T-cell (primary cell): ENCODE results near the gene VAV2. TPM values are rescaled to one million over a fixed set of nuclear protein-coding genes. Genes with fewer than 3 reads are reported as not detected.

Experiments used
- ATAC-seq, 4 experiments: fragments of 200-7000 bp in 3 of 4; fragments of 150-1000 bp in 1 of 4; cut with Tn5 transposase; replicated peaks in 1 of 4; 1 replicate in 3 of 4; 2 replicates in 1 of 4; pipeline ENCODE4 v1.10.0; 2021; ENCODE audit warnings: moderate library complexity in 3 of 4, mild to moderate bottlenecking in 2 of 4, moderate number of reproducible peaks in 1 of 4
- CTCF ChIA-PET, 2 donors: fragments of 300-600 bp; sonication (Branson Sonifier 250); formaldehyde crosslinking; loops; one replicate each; lab custom pipeline; 2022; ENCODE audit warnings: antibody characterized with exemption in 2 of 2; lab: Charles Lee
- POLR2A ChIA-PET, 2 donors: fragments of 300-600 bp; sonication (Branson Sonifier 250); formaldehyde crosslinking; loops; one replicate each; lab custom pipeline; 2022; ENCODE audit warnings: antibody characterized with exemption in 2 of 2; lab: Charles Lee
- DNase-seq, 35 experiments: peaks; one replicate each; pipeline versions ENCODE4 v3.0.0 to v3.0.0-alpha.2; 2013 to 2023
- H3K27ac ChIP-seq: one replicate; pipeline ENCODE4 v1.5.1; 2013; ENCODE audit warnings: low read length
- H3K27me3 ChIP-seq, 2 experiments: replicated peaks in 1 of 2; 1 replicate in 1 of 2; 2 replicates in 1 of 2; pipeline versions ENCODE4 v1.6.1 to v1.7.0; 2013; ENCODE audit warnings: low read length in 1 of 2, mixed read lengths in 1 of 2; ENCODE audit not compliant: control insufficient read depth in 2 of 2, insufficient read depth in 2 of 2; ENCODE audit errors: extremely low read depth in 1 of 2
- H3K36me3 ChIP-seq, 2 donors: 1 replicate in 1 of 2; 2 replicates in 1 of 2; pipeline versions ENCODE4 v1.6.1 to v1.7.0; 2013; ENCODE audit warnings: low read length in 1 of 2; ENCODE audit not compliant: control insufficient read depth in 2 of 2, insufficient read depth in 1 of 2; ENCODE audit errors: extremely low read depth in 1 of 2
- H3K4me1 ChIP-seq, 2 experiments: 1 replicate in 1 of 2; 2 replicates in 1 of 2; pipeline versions ENCODE4 v1.6.1 to v1.7.0; 2013; ENCODE audit warnings: low read length in 2 of 2, mixed read lengths in 1 of 2; ENCODE audit not compliant: insufficient read depth in 2 of 2, control insufficient read depth in 1 of 2; ENCODE audit errors: extremely low read depth in 1 of 2
- H3K4me3 ChIP-seq, 2 donors: 1 replicate in 1 of 2; 2 replicates in 1 of 2; pipeline versions ENCODE4 v1.5.1 to v1.7.0; 2013; ENCODE audit warnings: mild to moderate bottlenecking in 2 of 2, low read length in 1 of 2, moderate library complexity in 1 of 2; ENCODE audit not compliant: control insufficient read depth in 1 of 2; ENCODE audit errors: extremely low read depth in 1 of 2
- H3K9me3 ChIP-seq: 2 replicates; pipeline ENCODE4 v1.7.0; 2013
- H3K27ac Mint-ChIP-seq, 2 donors: one replicate each; pipeline ENCODE4 v1.8.0; 2020 to 2021; ENCODE audit warnings: mild to moderate bottlenecking in 2 of 2, mixed read lengths in 2 of 2
- H3K27me3 Mint-ChIP-seq, 2 donors: one replicate each; pipeline ENCODE4 v1.8.0; 2021 to 2022; ENCODE audit warnings: mixed read lengths in 2 of 2
- H3K36me3 Mint-ChIP-seq: one replicate; pipeline ENCODE4 v1.8.0; 2021; ENCODE audit warnings: mixed read lengths
- H3K4me1 Mint-ChIP-seq, 3 donors: one replicate each; pipeline ENCODE4 v1.8.0; 2020 to 2022; ENCODE audit warnings: mixed read lengths in 3 of 3, mild to moderate bottlenecking in 1 of 3
- H3K4me3 Mint-ChIP-seq, 3 donors: one replicate each; pipeline ENCODE4 v1.8.0; 2020 to 2022; ENCODE audit warnings: mild to moderate bottlenecking in 3 of 3, mixed read lengths in 3 of 3, moderate library complexity in 3 of 3
- H3K9me3 Mint-ChIP-seq, 3 donors: one replicate each; pipeline ENCODE4 v1.8.0; 2020 to 2022; ENCODE audit warnings: mixed read lengths in 3 of 3
- WGBS: methylation state at CpG from one replicate; pipeline ENCODE4 v1.1.5; 2013; ENCODE audit warnings: missing lambda C conversion rate; ENCODE audit not compliant: insufficient coverage; 5-methylcytosine and 5-hydroxymethylcytosine counted together
- total RNA-seq, 35 experiments: library from RNA in 6 of 35; stranded (reverse) in 6 of 35; fragments of 120-200 nt in 1 of 35; gene quantifications; one replicate each; pipeline versions ENCODE4 v1.2.1 to v1.2.4 and lab custom pipeline; 2013 to 2026

VAV2 gene
- total RNA-seq, 5 donors from 2014 or later (not counting 1 experiment from before 2014, with no cell fraction given) = 1.2 to 7.5 (median 4.9) TPM

GRCh38 chr9:133807037-133807436 is 185.1 kb downstream of the VAV2 start:
- H3K36me3 ChIP-seq = no peaks in the 10 kb centered on the region
- POLR2A ChIA-PET = no interaction called here
- CTCF ChIA-PET = no interaction called here

GRCh38 chr9:133806623-133807010 is 185.5 kb downstream of the VAV2 start:
- Mint-ChIP-seq H3K27me3 (no peaks in the 10 kb centered on the region), H3K4me1 (no peaks in the 10 kb centered on the region)

More at GRCh38 chr9:133807037-133807436, 185.1 kb downstream of the VAV2 start:
- no peaks in the 10 kb centered on the region for H3K27me3 Mint-ChIP-seq
- ATAC-seq (no peak), DNase-seq (no peak)
- no peaks in the 10 kb centered on the region for H3K36me3 Mint-ChIP-seq
- no peaks in the 10 kb centered on the region for H3K4me1 Mint-ChIP-seq
- 96% methylated on average over 12 of the region's 14 CpGs for WGBS
- no peaks in the 10 kb centered on the region for H3K9me3 ChIP-seq
- H3K27ac ChIP-seq = no peak overlapping the region
- H3K4me1 ChIP-seq = no peaks in the 10 kb centered on the region
- no peak overlapping the region for H3K4me3 Mint-ChIP-seq
- H3K27ac Mint-ChIP-seq = no peak overlapping the region
- H3K9me3 Mint-ChIP-seq = no peaks in the 10 kb centered on the region
- no peak overlapping the region for H3K4me3 ChIP-seq
- H3K27me3 ChIP-seq = no peaks in the 10 kb centered on the region

GRCh38 chr9:133805876-133806622 is 186.1 kb downstream of the VAV2 start:
- WGBS = 86% methylated on average over 21 of the region's 32 CpGs
- CTCF ChIA-PET = no interaction called here

More at GRCh38 chr9:133806623-133807010, 185.5 kb downstream of the VAV2 start:
- no peak overlapping the region for H3K4me3 Mint-ChIP-seq
- H3K4me3 ChIP-seq = no peak overlapping the region
- no peak for DNase-seq
- CTCF ChIA-PET = no interaction called here
- no peaks in the 10 kb centered on the region for H3K4me1 ChIP-seq
- ATAC-seq = no peak
- no peaks in the 10 kb centered on the region for H3K36me3 ChIP-seq
- no peak overlapping the region for H3K27ac ChIP-seq
- WGBS = 91% methylated on average over 16 of the region's 17 CpGs
- H3K9me3 ChIP-seq = no peaks in the 10 kb centered on the region
- no peaks in the 10 kb centered on the region for H3K27me3 ChIP-seq
- no peaks in the 10 kb centered on the region for H3K36me3 Mint-ChIP-seq
- H3K27ac Mint-ChIP-seq = no peak overlapping the region
- POLR2A ChIA-PET = no interaction called here
- no peaks in the 10 kb centered on the region for H3K9me3 Mint-ChIP-seq

GRCh38 chr9:133804199-133804598 is 187.9 kb downstream of the VAV2 start:
- Mint-ChIP-seq H3K4me3 (no peak overlapping the region), H3K36me3 (no peaks in the 10 kb centered on the region), H3K4me1 (no peaks in the 10 kb centered on the region), H3K9me3 (no peaks in the 10 kb centered on the region), H3K27ac (no peak overlapping the region), H3K27me3 (no peaks in the 10 kb centered on the region)
- ChIA-PET POLR2A (no interaction called here), CTCF (interaction anchor here in 1 of 2 donors (0.7 kb wide), 1 partner anchor 22 kb away, joined by 3 read pairs; no protein-coding TSS in a partner anchor)
- Histone ChIP-seq H3K36me3 (no peaks in the 10 kb centered on the region), H3K27ac (no peak overlapping the region), H3K4me1 (no peaks in the 10 kb centered on the region), H3K9me3 (no peaks in the 10 kb centered on the region), H3K27me3 (no peaks in the 10 kb centered on the region), H3K4me3 (no peak overlapping the region)
- WGBS = 96% methylated on average over 13 of the region's 17 CpGs
- DNase-seq (no peak), ATAC-seq (no peak)

More at GRCh38 chr9:133805876-133806622, 186.1 kb downstream of the VAV2 start:
- no peak overlapping the region for H3K27ac ChIP-seq
- H3K4me1 ChIP-seq = no peaks in the 10 kb centered on the region
- no peak overlapping the region for H3K4me3 ChIP-seq
- H3K27me3 ChIP-seq = no peaks in the 10 kb centered on the region
- no peaks in the 10 kb centered on the region for H3K36me3 ChIP-seq
- ATAC-seq (no peak), DNase-seq (no peak)
- H3K36me3 Mint-ChIP-seq = no peaks in the 10 kb centered on the region
- POLR2A ChIA-PET = no interaction called here
- H3K27ac Mint-ChIP-seq = no peak overlapping the region
- no peaks in the 10 kb centered on the region for H3K9me3 Mint-ChIP-seq
- H3K9me3 ChIP-seq = no peaks in the 10 kb centered on the region
- no peak overlapping the region for H3K4me3 Mint-ChIP-seq
- H3K27me3 Mint-ChIP-seq = no peaks in the 10 kb centered on the region
- H3K4me1 Mint-ChIP-seq = no peaks in the 10 kb centered on the region

GRCh38 chr9:133803745-133804144 is 188.4 kb downstream of the VAV2 start:
- Histone ChIP-seq H3K27me3 (no peaks in the 10 kb centered on the region), H3K9me3 (no peaks in the 10 kb centered on the region), H3K36me3 (peaks cover 0 to 2% of the 10 kb centered on the region in 2 donors), H3K4me3 (no peak overlapping the region), H3K27ac (no peak overlapping the region), H3K4me1 (no peaks in the 10 kb centered on the region)
- H3K36me3 Mint-ChIP-seq = no peaks in the 10 kb centered on the region
- ChIA-PET CTCF (interaction anchor here in 1 of 2 donors (0.7 kb wide), 1 partner anchor 21 kb away, joined by 3 read pairs; no protein-coding TSS in a partner anchor), POLR2A (no interaction called here)
- no peak overlapping the region for H3K4me3 Mint-ChIP-seq
- H3K27ac Mint-ChIP-seq = no peak overlapping the region
- ATAC-seq = no peak
- no peaks in the 10 kb centered on the region for H3K27me3 Mint-ChIP-seq
- H3K4me1 Mint-ChIP-seq = no peaks in the 10 kb centered on the region
- no peak for DNase-seq
- 86% methylated on average over 12 of the region's 13 CpGs for WGBS
- H3K9me3 Mint-ChIP-seq = no peaks in the 10 kb centered on the region

GRCh38 chr9:133803028-133803585 is 189.0 kb downstream of the VAV2 start:
- no peak for DNase-seq
- ATAC-seq = no peak
- H3K27me3 Mint-ChIP-seq = no peaks in the 10 kb centered on the region
- 80% methylated on average over 19 of the region's 21 CpGs for WGBS
- H3K36me3 Mint-ChIP-seq = no peaks in the 10 kb centered on the region
- ChIA-PET CTCF (no interaction called here), POLR2A (no interaction called here)
- H3K9me3 ChIP-seq = no peaks in the 10 kb centered on the region
- no peaks in the 10 kb centered on the region for H3K9me3 Mint-ChIP-seq
- no peaks in the 10 kb centered on the region for H3K4me1 Mint-ChIP-seq
- no peaks in the 10 kb centered on the region for H3K27me3 ChIP-seq
- no peak overlapping the region for H3K4me3 Mint-ChIP-seq
- no peak overlapping the region for H3K27ac Mint-ChIP-seq
- no peaks in the 10 kb centered on the region for H3K4me1 ChIP-seq
- H3K36me3 ChIP-seq = peaks cover 0 to 2% of the 10 kb centered on the region in 2 donors
- no peak overlapping the region for H3K4me3 ChIP-seq
- no peak overlapping the region for H3K27ac ChIP-seq
